NCI-H1417 treated with DMSO at 0.1 percent for 48 hours (cell line): ENCODE measurements around the gene NCKAP1.
A peak's percentile ranks its signal among the peaks of the same experiment; 100 is the strongest.
"Not testable (repeated sequence)": the region's sequence is repeated elsewhere in the genome, so short reads cannot be mapped to it uniquely, and the experiment has no call there.

ENCODE experiments used
- DNase-seq: peaks from one replicate; lab custom pipeline; 2025; lab: John Stamatoyannopoulos, UW

NCKAP1 gene

DNA sequence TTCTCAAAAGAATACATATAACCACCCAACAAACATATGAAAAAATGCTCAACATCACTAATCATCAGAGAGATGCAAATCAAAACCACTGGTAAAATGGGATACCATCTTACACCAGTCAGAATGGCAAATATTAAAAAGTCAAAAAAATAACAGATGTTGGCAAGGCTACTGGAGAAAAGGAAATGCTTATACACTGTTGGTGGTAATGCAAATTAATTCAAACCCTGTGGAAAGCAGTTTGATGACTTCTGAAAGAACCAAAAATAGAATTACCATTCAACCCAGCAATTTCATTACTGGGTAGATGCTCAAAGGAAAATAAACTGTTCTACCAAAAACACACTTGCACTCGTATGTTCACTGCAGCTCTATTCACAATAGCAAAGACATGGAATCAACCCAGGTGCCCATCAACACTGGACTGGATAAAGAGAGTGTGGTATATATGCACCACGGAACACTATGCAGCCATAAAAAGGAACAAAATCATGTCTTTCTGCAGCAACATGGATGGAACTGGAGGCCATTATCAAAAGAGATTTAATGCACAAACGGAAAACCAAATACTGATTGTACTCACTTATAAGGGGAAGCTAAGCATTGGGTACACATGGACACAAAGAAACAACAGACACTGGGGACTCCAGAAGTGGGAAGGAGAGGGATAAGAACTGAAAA lies 38.8 kb downstream of the NCKAP1 start:
- DNase-seq: no peak

GRCh38 chr2:182994228-182994912 lies 43.9 kb downstream of the NCKAP1 start:
- DNase-seq: no peak

- DNase-seq: no peak
These were observed 55.3 kb downstream of the NCKAP1 start for GRCh38 chr2:182982941-182983340.

DNA sequence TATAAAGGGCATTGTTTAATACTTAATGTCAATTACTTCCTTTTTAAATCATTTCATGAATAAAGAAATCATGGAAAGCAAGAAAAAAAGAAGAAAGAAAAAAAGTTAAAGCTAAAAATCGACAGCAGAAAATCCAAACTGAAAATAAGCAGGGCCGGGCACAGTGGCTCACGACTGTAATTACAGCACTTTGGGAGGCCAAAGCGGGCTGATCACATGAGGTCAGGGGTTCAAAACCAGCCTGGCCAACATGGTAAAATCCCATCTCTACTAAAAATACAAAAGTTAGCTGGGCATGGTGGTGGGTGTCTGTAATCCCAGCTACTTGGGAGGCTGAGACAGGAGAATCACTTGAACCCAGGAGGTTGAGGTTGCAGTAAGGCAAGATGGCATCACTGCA lies 56.8 kb downstream of the NCKAP1 start:
- DNase-seq: not testable (repeated sequence)

- DNase-seq: no peak
These were observed 57.6 kb downstream of the NCKAP1 start for GRCh38 chr2:182980652-182981051.

DNA sequence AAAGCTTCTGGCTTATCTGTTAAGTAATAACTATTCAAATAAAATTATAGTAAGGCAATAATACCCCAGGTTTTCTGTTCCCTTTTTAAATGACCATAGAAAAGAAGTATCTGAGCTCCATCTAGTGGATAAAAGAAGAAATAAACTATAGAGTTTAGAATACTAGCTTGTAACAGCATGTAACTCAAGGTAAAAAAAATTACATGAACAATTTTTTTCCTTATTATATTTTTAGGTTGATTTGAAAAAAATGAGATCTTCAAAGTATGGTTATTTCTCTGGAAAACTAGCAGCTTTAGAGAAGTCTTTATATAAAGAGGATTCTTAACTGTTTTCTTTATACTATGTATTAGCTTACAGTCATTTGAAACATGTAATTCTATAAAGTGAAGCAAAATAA lies 58.1 kb downstream of the NCKAP1 start:
- DNase-seq: peak; percentile 50

GRCh38 chr2:182977463-182977862 lies 60.8 kb downstream of the NCKAP1 start:
- no peak for DNase-seq

DNA sequence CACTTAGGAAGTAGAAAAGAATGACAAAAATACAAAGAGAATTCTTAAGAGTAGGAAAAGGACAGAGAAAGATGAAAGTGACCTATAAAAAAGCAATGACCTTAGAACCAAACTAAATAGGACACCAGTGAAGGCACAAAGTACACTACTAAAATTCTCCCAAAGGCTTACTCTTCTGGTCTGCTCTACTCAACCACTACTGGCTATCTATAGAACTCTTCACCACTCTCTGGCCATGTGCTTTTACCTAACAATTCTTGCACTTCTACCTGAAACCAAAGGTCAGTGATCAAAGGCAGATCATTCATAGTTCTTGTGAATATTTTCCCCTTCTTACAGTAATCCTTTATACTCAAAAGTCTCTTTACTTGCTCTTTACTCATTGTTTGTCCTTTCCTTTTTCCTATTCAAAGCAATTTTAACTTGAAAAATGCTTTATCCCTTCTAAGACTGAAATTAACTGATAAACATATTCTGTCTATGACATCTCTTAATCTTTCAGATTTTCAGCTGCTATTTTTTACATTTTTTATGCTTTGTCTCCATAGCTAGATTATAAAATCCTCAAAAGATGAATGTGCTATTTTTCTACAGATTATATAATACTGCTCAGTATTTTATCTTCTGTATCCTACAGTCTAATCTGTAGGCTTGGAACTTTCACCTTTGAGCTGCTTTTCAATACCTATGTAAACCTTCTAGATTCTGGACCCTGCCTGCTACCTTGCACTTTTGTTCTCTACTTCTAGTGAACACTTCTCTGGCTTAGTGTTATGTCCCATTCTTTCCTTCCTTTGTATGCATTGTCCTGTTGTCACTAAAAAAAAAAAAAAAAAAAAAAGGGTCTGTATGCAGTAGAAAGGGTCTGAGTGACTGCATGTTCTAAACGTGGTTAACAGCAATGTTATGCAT lies 64.6 kb downstream of the NCKAP1 start:
- DNase-seq: no peak

GRCh38 chr2:182972548-182972942 lies 65.7 kb downstream of the NCKAP1 start:
- no peak for DNase-seq

DNA sequence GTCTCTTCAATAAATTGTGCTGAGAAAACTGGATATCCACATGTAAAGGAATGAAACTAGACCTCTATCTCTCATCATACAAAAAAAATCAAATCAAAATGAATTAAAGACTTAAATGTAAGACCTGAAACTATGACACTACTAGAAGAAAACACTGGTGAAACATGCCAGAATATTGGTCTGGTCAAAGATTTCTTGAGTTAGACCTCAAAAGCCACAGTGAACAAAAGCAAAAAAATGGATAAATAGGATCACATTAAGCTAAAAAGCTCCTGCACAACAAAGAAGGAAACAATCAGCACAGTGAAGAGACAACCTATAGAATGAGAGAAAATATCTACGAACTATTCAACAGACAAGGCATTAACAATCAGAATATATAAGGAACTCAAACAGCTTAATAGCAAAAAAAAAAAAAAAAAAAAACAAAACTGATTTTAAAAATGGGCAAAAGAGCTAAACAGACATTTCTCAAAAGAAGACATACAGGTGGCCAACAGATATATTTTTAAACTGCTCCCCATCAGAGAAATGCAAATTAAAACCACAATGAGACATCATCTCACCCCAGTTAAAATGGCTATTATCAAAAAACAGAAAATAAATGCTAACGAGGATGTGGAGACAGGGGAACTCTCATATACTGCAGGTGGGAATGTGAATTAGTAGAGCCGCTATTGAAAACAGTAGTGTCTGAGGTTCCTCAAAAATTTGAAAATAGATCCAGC lies 66.3 kb downstream of the NCKAP1 start:
- DNase-seq: no peak

- no peak for DNase-seq
These were observed 67.8 kb downstream of the NCKAP1 start for GRCh38 chr2:182970486-182970885.

DNA sequence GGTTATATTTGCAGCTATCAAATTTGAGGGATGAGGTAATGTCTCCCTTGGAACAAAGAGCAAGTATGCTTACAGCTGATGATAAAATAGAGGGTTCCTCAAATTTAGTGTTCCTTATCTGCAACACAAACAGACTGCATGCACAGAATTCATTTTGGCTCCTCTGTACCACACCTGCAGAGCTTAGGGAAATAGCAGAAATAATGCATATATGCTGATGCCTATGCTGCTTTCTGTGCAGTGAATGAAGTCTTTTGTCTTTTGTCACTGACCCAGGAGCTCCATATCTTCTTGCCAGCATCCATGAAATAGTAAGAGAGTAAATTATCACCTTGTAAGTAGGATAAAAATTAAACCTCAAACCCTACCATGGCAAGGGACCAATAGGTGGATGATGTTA lies 69.8 kb downstream of the NCKAP1 start:
- no peak for DNase-seq

DNA sequence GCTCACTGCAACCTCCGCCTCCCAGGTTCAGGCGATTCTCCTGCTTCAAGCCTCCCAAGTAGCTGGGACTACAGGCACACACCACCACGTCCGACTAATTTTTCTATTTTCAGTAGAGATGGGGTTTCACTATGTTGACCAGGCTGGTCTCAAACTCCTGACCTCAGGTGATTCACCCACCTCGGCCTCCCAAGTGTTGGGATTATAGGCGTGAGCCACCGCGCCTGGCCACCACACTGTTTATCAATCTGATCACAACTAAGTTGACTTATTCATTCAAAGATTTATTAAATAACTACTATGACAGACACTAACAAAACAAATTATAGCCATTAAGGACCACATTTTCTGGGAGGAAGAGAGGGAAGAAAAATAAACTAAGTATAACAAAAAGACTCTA lies 71.9 kb downstream of the NCKAP1 start:
- DNase-seq: not testable (repeated sequence)

- DNase-seq: no peak
These were observed 75.6 kb downstream of the NCKAP1 start for GRCh38 chr2:182962641-182963040.

GRCh38 chr2:182960869-182961268 lies 77.4 kb downstream of the NCKAP1 start:
- DNase-seq: not testable (repeated sequence)

GRCh38 chr2:182954789-182955188 lies 83.5 kb downstream of the NCKAP1 start:
- no peak for DNase-seq

DNA sequence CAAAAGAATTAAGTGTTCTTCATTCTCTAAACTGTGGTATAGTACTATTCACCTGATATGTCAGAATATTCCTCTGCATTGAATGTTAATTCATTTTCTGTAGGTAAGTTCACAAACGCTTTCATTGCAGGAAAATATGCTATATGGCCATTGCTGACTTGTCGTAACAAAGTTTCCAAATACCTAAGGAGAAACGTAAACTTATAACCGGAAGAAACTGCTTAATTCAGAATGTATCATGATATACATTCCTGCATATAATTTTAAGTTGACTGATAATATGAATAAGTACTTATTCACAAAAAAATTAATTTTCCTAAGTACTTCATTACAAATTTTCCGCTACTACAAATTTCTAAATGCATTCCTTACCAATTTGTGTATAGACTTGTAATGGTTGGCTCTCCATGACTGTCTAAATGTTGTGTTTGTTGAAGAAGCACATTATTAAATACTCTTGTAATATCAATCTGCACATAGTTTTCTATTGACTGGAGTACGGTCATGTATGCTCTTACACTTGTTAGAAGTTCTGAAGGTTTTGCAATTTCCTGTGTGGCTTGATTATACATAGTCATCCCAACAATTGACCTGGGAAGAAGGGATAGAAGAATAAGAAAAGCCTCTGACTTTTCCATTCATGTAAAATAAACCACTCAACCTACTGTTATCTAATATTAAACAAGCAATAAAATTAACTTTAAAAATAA lies 85.4 kb downstream of the NCKAP1 start:
- DNase-seq: no peak

- DNase-seq: no peak
These were observed 86.2 kb downstream of the NCKAP1 start for GRCh38 chr2:182951948-182952663.

DNA sequence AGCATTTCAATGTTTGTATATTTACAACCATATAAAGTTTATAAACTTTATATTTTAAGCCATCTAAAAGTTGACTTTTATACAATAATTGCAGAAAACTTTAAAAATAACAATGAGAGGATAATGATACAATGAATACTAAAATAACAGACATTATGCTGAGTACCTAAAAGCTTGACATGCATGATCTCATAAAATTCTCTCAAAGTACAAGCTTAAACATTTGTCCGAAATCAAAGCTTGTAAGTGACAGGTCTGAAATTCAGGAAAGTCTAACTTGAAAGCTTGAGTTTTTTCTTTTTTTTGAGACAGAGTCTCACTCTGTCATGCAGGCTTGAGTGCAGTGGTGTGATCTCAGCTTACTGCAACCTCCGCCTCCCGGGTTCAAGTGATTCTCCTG lies 87.7 kb downstream of the NCKAP1 start:
- no peak for DNase-seq

GRCh38 chr2:182949572-182950189 lies 88.6 kb downstream of the NCKAP1 start:
- DNase-seq: no peak
